Measurements from ENCODE around the gene ASMTL. TPM values are rescaled to one million over a fixed set of nuclear protein-coding genes. Genes with fewer than 3 reads are reported as not detected.

The ASMTL gene
- total and polyA plus RNA-seq, 2 experiments from 2014 or later: 15.7 to 36.2 TPM

DNA sequence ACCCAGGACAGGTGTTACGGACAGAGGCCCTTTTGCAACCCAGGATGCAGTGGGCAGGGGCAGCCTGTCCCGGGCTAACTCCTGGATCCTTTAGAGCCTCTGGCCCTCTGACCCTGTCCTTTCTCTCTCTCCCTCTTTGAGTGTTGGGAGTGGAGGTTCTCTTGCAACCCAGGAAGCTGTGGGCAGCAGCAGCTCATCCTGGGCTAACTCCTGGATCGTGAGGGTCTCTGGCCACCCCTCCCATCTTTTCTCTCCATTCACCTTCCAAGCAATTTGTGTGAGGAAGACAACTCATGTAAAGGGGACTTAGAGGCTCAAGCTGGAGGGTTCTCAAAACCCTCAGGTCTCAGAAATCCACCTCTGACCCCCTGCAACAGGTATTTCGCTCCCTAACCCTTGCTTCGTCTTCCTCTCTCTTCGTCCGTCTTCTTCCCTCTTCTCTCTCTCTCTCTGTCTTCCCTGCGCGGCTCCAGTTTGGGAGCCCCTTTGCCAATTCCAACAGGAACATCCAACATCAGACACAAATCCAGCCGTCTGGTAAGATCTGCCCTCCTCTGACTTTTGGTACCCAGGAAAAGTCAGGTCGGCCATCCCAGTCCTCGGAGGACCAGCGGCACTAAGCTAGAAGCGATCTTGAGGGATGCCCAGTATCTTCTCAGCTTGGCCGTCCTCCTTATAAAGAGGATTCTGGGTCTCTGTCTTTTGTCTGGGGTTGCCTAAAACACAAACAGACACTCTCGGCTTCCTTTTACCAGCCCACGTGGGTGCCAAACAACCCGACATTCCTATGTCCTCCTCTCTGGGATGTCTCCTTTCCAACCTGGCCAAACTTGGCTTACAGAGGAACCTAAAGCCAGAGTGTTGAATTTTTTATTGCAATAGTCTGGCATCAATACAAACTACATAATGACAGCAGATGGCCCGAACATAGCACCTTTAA is 7.9 kb downstream of the ASMTL start:
- Histone ChIP-seq H4K20me1 (ENCODE audit: insufficient read depth) (no peaks in the 10 kb centered on the region), H3K4me2 (ENCODE audit: unreplicated experiment) (no peak overlapping the region), H3K27ac (no peak overlapping the region), H3K4me3 (no peak overlapping the region), H3K27me3 (replicated peaks; ENCODE audit: insufficient read depth) (no peaks in the 10 kb centered on the region), H3K79me2 (ENCODE audit: insufficient read depth) (peaks cover 55% of the 10 kb centered on the region), H3K4me1 (ENCODE audit: insufficient read depth) (no peaks in the 10 kb centered on the region), H3K9ac (no peak overlapping the region), H3F3A (ENCODE audit: insufficient read depth) (no peaks in the 10 kb centered on the region), H3K9me3 (ENCODE audit: low read depth) (no peaks in the 10 kb centered on the region), H3K9me2 (ENCODE audit: insufficient read depth) (no peaks in the 10 kb centered on the region), H3K36me3 (ENCODE audit: low read depth) (no peaks in the 10 kb centered on the region; the same call in 1 of the 2 replicates), H2AFZ (no peak overlapping the region)
- in situ Hi-C loops (cut with MboI): no loop called here
- DNase-seq: no peak
- TF ChIP-seq EZH2 (IDR thresholded peaks at IDR 0.05; ENCODE audit: insufficient read depth, poor library complexity, severe bottlenecking) (no peak), EZH2phosphoT487 (IDR thresholded peaks at IDR 0.05; ENCODE audit: insufficient read depth, low read depth) (no peak)
- WGBS, 2 experiments (ENCODE audit: low coverage in 1 of 2, low lambda C conversion rate in 2 of 2, missing lambda C conversion rate in 2 of 2): 88 to 92% methylated on average over 18 to 19 of the region's 19 CpGs

DNA sequence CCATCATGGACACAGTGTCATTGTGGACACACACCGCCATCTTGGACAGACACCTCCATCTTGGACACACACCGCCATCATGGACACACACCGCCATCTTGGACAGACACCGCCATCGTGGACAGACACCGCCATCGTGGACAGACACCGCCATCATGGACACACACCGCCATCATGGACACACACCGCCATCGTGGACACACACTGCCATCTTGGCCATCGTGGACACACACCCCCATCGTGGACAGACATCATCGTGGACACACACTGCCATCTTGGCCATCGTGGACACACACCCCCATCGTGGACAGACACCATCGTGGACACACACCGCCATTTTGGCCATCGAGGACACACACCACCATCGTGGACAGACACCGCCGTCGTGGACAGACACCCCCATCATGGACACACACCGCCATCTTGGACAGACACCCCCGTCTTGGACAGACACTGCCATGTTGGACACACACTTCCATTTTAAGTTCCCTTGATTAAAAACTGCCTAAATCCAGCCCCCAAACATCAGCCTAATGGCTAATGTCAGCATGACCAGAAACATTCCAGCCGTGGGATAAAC is 9.1 kb downstream of the ASMTL start:
- Histone ChIP-seq H3K4me2 (ENCODE audit: unreplicated experiment) (no peak overlapping the region), H3K9me2 (ENCODE audit: insufficient read depth) (no peaks in the 10 kb centered on the region), H3K27ac (no peak overlapping the region), H3K36me3 (ENCODE audit: low read depth) (no peaks in the 10 kb centered on the region; the same call in 1 of the 2 replicates), H3K4me1 (ENCODE audit: insufficient read depth) (no peaks in the 10 kb centered on the region), H3K4me3 (no peak overlapping the region), H4K20me1 (ENCODE audit: insufficient read depth) (no peaks in the 10 kb centered on the region), H3K79me2 (ENCODE audit: insufficient read depth) (peaks cover 42% of the 10 kb centered on the region), H3K9ac (no peak overlapping the region), H3K9me3 (ENCODE audit: low read depth) (no peaks in the 10 kb centered on the region), H2AFZ (no peak overlapping the region), H3F3A (ENCODE audit: insufficient read depth) (no peaks in the 10 kb centered on the region), H3K27me3 (replicated peaks; ENCODE audit: insufficient read depth) (no peaks in the 10 kb centered on the region)
- in situ Hi-C loops (cut with MboI): no loop called here
- 86 to 99% methylated on average over 12 to 25 of the region's 26 CpGs for WGBS, 2 experiments (ENCODE audit: low coverage in 1 of 2, low lambda C conversion rate in 2 of 2, missing lambda C conversion rate in 2 of 2)
- TF ChIP-seq EZH2 (IDR thresholded peaks at IDR 0.05; ENCODE audit: insufficient read depth, poor library complexity, severe bottlenecking) (no peak), EZH2phosphoT487 (IDR thresholded peaks at IDR 0.05; ENCODE audit: insufficient read depth, low read depth) (no peak)
- DNase-seq: no peak

DNA sequence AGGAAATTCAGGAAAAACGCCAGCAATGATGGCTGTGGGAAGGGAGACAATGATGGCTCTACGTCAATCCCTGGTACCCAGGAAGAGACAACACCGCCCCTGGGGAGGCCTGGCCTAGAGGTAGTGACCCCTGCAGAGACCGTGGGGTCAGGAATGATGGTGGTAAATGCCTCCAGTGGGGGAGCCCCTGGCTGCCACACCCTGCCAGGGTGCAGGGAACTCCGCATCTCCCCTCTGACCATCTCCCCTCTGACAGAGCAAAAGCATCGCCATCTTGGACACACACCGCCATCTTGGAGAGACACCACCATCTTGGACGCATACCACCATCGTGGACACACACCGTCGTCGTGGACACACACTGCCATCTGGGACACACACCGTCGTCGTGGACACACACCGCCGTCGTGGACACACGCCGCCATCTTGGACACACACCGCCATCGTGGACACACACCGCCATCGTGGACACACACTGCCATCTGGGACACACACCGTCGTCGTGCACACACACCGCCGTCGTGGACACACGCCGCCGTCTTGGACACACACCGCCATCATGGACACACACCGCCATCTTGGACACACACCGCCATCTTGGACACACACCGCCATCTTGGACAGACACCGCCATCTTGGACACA is 9.9 kb downstream of the ASMTL start:
- Histone ChIP-seq H3K27me3 (replicated peaks; ENCODE audit: insufficient read depth) (no peaks in the 10 kb centered on the region), H3F3A (ENCODE audit: insufficient read depth) (no peaks in the 10 kb centered on the region), H3K9me3 (ENCODE audit: low read depth) (no peaks in the 10 kb centered on the region), H3K9me2 (ENCODE audit: insufficient read depth) (no peaks in the 10 kb centered on the region), H3K4me1 (ENCODE audit: insufficient read depth) (no peaks in the 10 kb centered on the region), H3K9ac (no peak overlapping the region), H3K79me2 (ENCODE audit: insufficient read depth) (peaks cover 35% of the 10 kb centered on the region), H3K4me2 (ENCODE audit: unreplicated experiment) (no peak overlapping the region), H3K27ac (no peak overlapping the region), H2AFZ (no peak overlapping the region), H3K4me3 (no peak overlapping the region), H4K20me1 (ENCODE audit: insufficient read depth) (no peaks in the 10 kb centered on the region), H3K36me3 (ENCODE audit: low read depth) (no peaks in the 10 kb centered on the region; the same call in 1 of the 2 replicates)
- in situ Hi-C loops (cut with MboI): no loop called here
- 89 to 98% methylated on average over 20 to 34 of the region's 38 CpGs for WGBS, 2 experiments (ENCODE audit: low coverage in 1 of 2, low lambda C conversion rate in 2 of 2, missing lambda C conversion rate in 2 of 2)
- no peak for DNase-seq
- TF ChIP-seq EZH2 (IDR thresholded peaks at IDR 0.05; ENCODE audit: insufficient read depth, poor library complexity, severe bottlenecking) (no peak), EZH2phosphoT487 (IDR thresholded peaks at IDR 0.05; ENCODE audit: insufficient read depth, low read depth) (no peak)

DNA sequence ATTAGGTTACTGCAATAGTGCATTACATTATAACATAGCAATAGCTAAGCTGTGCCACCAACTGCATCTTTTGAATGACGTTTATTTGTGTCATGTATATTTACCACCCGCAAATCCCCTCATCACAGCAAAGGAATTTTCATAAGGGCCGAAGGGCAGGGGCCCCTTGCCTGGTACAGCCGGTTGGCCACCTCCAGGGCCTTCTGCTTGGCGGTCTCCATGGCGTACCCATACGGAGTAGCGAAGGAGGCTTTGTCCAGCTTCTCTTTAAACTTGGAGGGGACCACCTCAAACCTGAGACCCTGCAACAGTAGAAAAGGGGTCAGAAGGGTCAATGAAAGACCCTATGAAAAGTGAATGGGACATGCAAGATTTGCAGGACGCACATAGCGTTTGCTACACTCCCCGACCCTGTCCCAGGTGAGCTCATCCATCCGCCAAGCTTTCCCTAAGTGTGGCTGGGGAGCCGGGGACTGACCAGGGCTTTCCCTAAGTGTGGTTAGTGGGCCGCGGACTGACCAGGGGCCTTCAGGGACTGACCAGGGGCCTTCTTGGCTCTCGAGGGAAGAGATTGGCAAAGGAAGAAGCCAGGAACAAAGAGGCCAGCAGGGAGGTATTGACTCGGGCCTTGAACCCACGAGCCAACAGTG is 10.6 kb downstream of the ASMTL start:
- no peaks in the 10 kb centered on the region for H3K4me1 ChIP-seq (ENCODE audit: insufficient read depth)
- H3K36me3 ChIP-seq (ENCODE audit: low read depth): no peaks in the 10 kb centered on the region; the same call in 1 of the 2 replicates
- H4K20me1 ChIP-seq (ENCODE audit: insufficient read depth): no peaks in the 10 kb centered on the region
- H3K9me3 ChIP-seq (ENCODE audit: low read depth): no peaks in the 10 kb centered on the region
- no peak overlapping the region for H3K9ac ChIP-seq
- no peak for DNase-seq
- no peaks in the 10 kb centered on the region for H3F3A ChIP-seq (ENCODE audit: insufficient read depth)
- no peak overlapping the region for H2AFZ ChIP-seq
- TF ChIP-seq EZH2 (IDR thresholded peaks at IDR 0.05; ENCODE audit: insufficient read depth, poor library complexity, severe bottlenecking) (no peak), EZH2phosphoT487 (IDR thresholded peaks at IDR 0.05; ENCODE audit: insufficient read depth, low read depth) (no peak)
- H3K79me2 ChIP-seq (ENCODE audit: insufficient read depth): peaks cover 28% of the 10 kb centered on the region
- no peak overlapping the region for H3K4me2 ChIP-seq (ENCODE audit: unreplicated experiment)
- H3K4me3 ChIP-seq: no peak overlapping the region
- in situ Hi-C loops (cut with MboI): no loop called here
- 95 to 96% methylated on average over 18 of the region's 18 CpGs for WGBS, 2 experiments (ENCODE audit: low coverage in 1 of 2, low lambda C conversion rate in 2 of 2, missing lambda C conversion rate in 2 of 2)
- H3K27ac ChIP-seq: no peak overlapping the region
- H3K27me3 ChIP-seq (replicated peaks; ENCODE audit: insufficient read depth): no peaks in the 10 kb centered on the region
- H3K9me2 ChIP-seq (ENCODE audit: insufficient read depth): no peaks in the 10 kb centered on the region
